HG03135 (cell line): ENCODE measurements around the gene CCDC148.

ENCODE experiments used
- ATAC-seq: cut with Tn5 transposase; IDR thresholded peaks from one replicate; pipeline ENCODE4 v1.9.1; 2021; ENCODE audit warnings: mild to moderate bottlenecking, moderate library complexity; ENCODE audit not compliant: unreplicated experiment

Gene CCDC148

DNA sequence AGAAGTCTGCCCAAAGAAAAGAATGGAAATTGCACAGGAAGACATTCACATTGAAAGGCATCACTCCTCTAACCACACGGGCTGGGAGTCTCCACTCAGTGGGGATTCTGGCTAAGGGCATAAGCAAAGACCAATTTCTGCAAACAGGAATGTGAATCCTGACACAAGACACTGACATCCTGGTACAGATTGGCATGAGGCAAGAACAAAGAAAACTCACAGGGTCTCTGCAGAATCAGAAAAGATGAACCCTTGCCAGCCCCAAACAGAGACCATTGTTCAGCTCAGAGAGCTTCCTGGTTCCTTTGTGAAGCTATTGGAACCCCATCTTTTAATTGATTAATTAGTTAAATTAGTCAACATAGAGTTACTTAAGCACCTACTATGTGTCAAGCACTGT lies 272.6 kb downstream of the CCDC148 start:
- ATAC-seq, result no peak

DNA sequence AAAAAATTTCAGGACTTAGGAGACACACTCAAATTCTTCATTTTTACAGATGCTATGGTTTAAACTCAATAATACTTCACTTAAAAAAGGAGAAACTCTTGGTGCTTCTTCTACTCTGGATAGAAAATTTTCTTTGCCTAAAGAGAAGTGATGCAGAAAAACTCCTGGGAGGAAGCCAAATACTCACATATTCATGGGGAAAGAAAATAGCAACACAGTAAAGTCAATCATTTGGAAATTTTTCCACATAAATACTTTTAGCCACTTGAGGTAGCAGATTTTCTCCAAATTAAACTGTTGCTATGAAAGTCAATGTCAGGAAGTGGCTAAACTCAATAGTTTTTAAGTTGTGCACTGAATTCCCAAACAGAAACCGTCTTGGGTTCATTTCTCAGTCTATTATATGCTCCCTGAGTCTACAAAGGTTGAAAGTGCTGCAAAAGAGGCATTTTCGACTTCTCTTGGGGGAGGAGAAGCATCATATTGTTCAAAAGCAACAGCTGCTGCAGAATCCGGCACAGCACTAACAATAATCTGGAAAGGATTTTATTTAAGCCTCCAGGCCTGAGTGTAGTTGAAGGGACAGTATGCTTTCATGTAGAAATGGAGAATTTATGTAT lies 273.8 kb downstream of the CCDC148 start:
- no peak for ATAC-seq

DNA sequence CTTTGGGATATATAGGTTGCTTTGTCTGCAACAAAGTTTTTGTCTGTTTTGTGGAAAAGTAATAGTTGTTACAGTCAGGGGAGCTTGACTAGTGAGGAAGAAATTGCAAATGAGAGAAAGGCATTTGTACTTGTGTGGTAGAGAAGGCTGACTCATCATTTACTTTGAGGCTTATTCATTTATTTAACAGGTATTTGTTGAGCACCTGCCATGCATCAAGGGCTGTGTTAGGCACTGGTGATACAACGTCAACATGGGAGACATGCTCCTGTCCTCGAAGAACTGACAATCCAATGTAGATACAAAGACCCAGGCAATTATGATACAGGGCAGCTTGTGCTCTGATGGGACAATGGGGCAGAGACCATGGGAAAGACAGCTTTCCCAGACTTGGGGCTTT lies 275.4 kb downstream of the CCDC148 start:
- no peak for ATAC-seq

DNA sequence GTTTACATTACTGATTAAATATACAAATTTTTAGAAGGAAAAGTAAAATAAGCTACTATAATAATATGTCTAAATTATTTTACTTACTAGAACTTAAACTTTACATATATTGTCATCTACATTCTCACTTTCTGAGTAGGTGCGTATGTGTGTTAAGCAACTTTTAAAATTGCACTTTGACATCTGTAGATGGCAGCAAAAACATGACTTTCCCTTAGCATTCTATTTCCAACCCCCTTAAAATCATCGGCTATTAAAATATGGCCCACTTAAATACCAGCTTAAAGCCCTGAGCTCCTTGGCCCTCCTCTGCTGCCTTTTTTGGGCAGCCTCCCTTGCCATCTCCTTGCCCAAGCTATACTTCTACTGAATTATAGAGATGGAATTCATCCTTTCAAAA lies 276.9 kb downstream of the CCDC148 start:
- no peak for ATAC-seq

DNA sequence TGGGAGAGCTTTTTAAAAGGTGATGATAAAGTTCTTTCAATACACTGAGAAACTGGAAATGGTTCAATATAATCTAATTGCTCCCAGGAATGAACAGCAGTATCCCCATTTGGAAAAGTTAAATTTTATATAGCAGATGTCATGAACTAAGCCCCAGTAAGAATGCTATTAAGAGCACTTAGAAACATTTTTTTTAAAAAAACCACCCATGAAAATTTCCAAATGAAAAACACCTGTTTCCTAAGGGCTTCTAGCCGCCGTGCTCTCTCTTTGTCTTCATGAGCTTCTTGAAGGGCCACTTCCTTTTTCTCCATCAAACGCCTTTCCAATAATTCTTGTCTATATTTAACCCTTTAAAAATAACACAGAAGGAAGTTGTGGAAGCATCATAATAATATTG lies 277.9 kb downstream of the CCDC148 start:
- ATAC-seq, result no peak

DNA sequence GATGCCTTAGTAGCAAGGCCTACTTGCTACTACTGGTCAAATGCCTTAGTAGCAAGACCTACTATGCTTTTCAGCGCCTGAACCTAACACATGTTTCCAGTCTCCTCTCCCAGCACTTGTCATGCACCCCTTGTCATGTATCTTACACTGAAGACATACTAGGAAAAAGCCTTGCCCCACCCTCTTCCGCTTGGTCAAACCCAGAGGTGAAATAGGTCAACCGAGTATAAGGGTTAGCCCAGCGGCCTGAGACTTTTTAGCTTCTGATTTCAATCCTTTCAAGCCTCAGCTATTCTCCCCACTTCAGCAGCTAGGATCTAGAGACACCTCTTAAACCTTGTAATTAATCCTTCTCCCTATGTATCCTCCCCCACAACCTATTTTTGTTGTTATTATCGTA lies 281.6 kb downstream of the CCDC148 start:
- no peak for ATAC-seq

DNA sequence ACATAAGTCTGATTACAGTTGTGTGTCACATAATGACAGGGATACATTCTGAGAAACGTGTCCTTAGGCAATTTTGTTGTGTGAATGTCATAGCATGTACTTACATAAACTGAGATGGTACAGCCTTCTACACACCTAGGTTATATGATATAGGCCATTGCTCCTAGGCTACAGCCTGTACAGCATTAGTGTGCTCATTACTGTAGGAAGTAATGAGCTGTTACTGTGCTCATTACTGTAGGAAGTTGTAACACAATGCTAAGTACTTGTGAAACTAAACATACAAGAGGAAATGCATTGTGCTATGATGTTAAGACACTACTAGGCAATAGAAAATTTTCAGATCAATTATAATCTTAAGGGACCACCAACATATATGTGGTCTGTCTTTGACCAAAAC lies 282.1 kb downstream of the CCDC148 start:
- no peak for ATAC-seq

DNA sequence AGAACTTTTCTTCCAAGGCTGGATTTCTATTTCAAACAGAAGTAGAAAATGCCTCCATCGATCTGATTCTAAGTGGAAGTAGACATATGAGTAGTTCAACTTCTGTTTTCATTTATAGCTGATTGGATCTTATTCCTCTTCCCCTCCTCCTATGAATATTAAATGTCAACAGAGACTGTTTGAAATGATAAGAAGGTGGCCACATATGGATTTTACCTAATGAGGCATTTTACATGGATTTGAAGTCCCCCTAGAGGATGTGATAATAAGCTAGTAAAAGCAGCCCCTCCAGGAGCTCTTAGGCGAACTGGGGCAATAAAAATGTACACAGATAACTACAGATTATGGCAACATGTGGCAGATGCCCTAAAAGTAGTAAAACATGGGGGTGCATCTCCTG lies 283.8 kb downstream of the CCDC148 start:
- no peak for ATAC-seq

DNA sequence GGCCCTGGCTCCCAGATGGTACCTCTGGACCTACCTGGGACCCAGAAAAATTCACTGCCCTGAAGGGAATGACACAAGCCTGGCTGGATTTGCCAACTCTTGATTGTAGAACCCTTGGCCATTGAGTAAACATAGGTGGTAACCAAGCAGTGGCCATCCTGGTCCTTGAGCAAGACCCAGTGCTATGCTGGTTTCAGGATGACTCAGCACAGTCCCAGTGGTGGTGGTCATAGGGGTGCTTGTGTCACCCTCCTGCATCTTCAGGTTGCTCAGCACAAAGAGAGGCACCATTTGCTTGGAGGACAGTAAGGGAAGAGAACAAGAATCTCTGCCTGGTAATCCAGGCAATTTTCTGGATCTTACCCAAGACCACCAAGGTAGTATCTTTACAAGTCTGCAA lies 302.0 kb downstream of the CCDC148 start:
- ATAC-seq, result no peak

DNA sequence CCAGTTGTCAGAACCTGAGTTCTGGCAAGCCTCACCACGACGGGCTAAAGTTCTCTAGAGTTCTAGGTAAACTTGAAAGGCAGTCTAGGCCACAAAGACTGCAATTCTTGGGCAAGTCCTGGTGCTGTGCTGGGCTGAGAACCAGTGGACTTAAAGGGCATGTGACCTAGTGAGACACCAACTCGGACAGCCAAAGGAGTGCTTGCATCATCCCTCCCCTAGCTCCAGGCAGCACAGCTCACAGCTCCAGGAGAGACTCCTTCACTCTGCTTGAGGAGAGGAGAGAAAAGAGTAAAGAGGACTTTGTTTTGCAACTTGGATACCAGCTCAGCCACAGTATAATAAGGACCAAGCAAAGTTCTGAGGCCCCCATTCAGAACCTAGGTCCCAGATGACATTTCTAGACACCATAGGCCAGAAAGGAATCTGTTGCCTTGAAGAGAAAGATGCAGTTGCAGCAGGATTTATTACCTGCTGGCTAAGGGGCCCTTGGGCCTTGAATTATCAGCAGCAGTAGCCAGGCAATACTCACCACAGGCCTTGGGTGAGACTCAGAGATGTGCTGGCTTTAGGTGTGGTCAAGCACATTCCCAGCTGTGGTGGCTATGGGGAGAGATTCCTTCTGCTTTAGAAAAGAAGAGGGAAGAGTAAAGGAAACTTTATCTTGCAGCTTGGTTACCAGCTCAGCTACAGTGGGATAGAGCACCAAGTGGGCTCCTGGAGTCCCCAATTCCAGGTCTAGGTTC lies 303.1 kb downstream of the CCDC148 start:
- ATAC-seq, result no peak

DNA sequence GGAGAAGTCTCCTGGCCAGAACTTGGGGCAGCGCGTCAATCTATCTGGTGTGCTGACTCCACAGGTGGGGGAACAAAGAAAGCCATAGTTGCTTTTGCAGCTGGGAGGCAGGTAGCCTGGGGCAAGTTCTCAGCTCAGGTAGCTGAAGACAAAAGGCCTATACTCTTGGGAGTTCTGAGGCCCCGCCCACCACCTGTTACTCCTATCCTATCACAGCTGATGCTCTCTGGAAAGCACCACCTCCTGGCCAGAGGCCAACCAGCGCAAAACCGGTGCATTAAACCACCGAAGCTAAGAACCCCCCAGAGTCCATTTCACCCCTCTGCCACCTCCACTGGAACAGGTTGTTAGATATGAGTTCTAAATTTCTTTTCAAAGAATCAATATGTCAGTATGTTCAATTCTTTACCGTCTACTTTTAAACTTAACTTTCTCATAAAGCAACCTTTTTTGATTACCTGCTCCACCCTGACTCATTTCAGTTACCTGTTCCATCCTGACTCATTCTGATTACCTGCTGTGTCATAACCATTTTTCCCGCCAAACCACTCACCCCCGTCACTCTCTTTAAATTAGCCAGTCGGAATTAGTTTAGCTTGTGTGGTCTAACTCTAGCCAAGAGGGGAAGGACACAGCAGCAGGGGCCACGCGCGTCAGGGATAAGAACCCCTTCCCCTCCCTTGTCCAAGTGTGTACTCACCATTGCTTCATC lies 311.5 kb downstream of the CCDC148 start:
- ATAC-seq, result no peak

DNA sequence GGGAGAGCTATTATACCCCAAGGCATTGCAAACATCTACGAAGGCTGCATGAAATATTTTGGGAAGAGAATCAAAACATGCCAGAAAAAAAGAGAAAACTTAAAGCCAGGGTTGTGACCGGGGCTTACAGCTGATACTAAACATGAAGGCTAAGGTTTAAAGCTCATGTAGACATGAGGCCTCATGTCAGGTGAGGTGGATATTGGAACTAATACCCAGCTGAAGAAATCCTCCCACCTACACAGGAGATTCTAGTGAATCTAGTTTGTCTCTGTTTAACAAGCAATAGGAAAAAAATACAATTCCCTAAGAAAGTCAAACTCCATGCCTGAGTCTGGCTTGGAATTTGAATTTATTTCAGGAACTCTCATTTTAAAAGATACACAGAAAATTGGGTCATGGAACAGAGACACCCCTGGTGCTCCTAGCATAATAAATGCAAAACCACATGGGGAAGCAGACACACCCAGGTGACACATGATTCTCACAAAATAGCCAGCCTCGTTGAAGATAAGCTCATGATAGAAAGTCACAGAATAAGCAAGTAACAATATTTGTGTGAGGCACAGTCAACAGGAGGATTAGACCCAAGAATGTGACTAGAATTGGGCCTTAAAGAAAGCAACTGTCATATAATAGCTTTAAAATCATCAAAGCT lies 312.7 kb downstream of the CCDC148 start:
- ATAC-seq, result no peak

DNA sequence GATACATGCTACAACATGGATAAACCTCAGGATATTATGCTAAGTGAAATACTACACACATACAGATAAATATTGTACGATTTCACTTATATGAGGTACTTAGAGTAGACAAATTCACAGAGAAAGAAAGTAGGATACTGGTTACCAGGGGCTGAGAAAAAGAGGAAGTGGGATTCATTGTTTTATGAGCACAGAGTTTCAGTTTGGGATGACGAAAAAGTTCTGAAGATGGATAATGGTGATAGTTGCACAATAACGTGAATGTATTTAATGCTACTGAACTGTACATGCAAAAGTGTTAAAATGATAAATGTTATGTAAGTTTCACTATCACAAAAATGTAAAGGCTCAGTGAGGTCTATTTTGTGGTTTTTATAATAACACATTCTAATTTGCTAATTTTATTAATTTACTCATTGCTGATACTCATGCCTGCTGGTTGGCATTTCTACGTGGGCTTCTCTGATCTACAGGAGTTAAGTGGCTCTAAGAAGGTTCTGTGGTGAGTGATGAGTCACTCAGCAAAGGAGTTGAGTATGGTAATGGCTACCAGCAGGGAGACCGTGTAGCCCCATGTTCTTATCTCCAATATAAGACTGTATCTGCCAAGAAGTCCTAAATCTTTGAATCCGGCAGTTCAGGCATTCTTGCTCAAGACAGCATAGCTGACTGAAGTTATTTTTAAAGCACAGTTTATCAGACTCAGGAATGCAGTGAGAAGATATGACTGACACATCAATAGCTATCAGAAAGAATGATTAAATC lies 313.8 kb downstream of the CCDC148 start:
- ATAC-seq, result no peak

DNA sequence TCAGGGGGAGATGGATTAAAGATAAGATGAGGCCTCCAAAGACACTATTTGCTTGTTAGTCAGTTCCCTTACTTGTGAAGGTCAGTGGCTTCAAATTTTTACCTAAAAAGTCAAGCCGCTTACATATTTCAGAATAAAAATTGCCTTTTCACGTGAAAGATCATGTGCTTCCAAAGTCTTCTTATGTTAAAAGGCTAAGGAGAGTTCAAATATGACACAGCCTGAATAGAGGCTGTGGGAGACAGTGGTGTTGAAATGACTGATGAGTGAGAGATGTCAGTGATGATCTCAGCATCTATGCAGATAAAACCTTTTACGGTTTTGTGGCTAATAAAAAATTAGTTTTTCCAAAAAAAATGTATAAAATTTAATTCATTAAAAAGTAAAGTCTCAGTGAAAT lies 314.4 kb downstream of the CCDC148 start:
- no peak for ATAC-seq

DNA sequence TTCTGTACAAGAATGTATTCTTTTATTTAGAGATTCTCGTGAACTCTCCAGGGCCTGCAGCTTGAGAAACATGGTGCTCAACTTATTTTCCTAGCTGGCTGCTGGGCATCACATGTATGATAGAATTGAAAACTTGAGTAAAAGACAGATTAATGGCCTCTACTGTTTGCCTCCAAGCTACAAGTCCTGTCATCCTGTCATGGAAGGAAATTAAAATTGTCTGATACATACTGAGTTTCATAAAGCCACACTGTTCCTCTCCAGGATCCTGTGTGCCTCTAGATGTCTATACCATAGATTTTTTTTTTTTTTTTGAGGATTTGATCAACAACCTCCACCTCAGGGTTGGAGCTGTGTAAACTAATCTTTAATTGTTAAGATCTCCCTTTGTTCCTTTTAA lies 316.4 kb downstream of the CCDC148 start:
- ATAC-seq, result no peak

DNA sequence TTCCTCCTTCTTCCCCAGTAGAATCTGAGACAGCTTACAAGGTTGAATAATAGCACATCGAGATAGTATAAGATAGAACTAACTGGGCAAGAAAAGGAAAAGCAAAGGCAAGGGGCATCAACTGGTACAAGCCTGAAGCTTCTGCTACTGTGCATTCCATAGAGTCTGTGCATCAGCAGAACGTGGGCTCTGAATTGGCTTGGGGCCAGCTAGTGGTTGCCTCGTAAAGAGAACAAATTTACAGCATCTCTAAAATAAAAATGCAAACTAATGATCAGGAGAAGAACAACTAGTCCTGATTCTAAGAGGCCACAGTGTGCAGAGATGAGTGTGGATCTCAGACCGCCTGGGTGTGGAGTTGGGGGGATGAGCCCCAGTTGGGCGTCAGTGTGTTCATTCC lies 318.3 kb downstream of the CCDC148 start:
- no peak for ATAC-seq

DNA sequence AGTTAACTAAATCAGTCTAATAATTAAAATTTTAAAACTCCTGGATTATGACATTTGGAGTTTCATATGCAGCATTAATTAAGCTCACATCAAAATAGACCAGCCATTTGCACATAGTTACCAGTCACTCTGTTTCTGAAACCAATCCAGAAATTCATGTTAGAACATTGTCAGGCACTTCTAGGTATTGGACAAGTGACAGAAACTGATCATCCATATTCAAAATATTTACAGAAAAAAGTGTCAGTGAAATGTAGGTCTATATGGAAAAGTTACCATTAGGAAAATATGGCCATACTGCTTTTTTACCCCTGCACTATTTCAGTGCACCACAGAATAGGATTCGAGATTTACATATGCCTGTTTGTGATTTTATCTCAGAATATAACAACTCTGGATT lies 321.5 kb downstream of the CCDC148 start:
- no peak for ATAC-seq

DNA sequence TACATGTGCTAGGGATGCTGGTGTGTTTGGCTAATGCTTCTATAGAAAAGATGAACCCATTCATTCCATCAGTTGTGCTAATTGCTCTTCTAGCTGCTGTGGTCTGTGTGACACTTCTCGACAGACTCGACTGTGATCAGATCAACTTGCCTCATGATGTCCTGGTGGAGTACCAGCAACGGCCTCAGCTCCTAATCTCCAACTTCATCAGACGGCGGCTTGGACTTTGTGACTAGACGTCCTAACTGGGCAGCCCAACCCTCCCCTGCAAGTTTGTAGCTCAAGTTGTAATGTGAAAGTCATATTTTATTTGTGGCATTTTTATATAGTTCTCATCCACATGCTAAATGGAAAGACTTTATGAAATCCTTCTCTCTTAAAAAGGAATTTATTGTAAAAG lies 321.9 kb downstream of the CCDC148 start:
- ATAC-seq, result no peak

DNA sequence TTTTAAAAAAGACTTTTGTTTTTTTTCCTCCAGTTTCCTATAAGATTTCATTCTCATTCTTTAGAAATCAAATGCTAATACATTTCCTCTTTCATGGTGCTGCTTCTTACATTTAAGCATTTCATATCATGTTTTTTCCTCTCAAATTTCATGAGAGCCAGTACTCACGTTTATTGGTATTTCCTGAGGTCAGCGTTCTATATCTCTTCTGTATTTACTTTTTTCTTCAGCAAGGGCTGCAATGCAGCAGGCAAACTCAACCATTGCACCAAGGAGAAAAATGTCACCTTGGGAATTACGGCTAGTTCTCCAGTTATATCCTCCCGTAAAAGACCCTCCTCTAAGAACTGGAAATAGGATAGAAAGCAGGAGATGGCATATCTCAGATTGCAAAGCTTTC lies 322.5 kb downstream of the CCDC148 start:
- no peak for ATAC-seq

DNA sequence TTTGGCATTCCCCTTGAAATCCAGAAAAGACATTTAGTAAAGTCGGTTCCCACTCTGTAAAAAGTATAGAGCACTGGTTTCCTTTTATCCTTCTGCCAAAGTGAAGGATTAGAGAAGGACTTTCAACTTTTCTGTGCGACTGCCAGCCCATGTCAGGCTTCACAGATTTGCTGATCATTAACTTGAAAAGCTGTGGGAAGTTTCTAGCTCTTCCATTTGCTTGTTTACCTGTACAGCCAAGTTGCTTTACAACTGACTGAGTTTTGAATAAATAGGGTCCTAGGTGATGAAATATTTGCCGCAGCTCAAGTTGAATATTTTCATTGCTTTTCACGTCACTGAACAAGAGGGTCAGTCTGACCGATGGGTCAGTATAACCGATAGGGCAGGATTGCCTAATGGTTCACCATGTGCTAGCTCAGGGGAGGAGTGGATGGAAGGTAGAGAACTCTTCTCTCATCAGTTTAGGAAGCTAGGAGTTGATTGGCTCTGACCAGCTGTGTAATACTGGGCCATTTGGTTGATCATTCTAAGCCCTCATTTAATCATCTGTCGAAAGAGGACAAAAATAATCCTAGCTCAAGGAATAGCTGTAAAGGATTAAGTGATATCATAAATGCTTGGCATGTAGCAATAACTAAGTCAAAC lies 324.5 kb downstream of the CCDC148 start:
- ATAC-seq, result no peak
